Measurements from ENCODE around the gene OASL. TPM values are rescaled to one million over a fixed set of nuclear protein-coding genes. Genes with fewer than 3 reads are reported as not detected.

OASL gene
- total RNA-seq, 1 donor from 2014 or later, result not detected

DNA sequence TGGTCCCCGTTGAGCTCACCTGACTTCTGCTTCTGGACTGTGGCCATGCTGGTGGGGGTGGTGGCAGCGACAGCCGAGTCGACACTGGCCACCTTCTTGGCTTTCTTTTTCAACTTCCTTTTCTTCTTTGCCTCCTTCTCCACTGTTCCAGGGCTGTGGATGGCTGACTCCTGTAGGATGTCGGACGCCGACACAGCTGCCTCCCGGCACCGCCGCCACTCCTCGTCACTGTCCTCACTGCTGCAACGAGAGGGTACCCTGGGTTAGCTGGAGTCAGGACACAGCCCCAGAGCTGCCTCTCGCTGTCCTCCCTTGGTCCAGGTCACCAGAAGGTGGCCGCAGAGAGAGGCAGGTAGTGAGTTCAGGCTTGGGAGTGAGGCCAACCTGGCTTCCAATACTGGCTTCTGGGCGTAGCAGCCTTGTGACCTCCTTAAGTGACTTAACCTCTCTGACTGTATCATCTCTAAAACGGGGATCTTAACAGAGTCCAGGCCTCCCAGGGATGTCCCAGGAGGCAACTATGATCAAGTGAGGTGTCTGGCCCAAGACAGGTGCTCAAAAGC is 34.7 kb downstream of the OASL start:
- DNase-seq (ENCODE audit: low spot score), result no peak
- Mint-ChIP-seq H3K36me3 (ENCODE audit: low read depth, unreplicated experiment) (peaks cover 21% of the 10 kb centered on the region), H3K9me3 (ENCODE audit: unreplicated experiment) (no peaks in the 10 kb centered on the region), H3K27ac (ENCODE audit: unreplicated experiment) (no peak overlapping the region), H3K4me1 (ENCODE audit: unreplicated experiment) (no peaks in the 10 kb centered on the region), H3K4me3 (ENCODE audit: unreplicated experiment) (no peak overlapping the region), H3K27me3 (ENCODE audit: unreplicated experiment) (peaks cover 6% of the 10 kb centered on the region)
- TF ChIP-seq, protein P1, sequence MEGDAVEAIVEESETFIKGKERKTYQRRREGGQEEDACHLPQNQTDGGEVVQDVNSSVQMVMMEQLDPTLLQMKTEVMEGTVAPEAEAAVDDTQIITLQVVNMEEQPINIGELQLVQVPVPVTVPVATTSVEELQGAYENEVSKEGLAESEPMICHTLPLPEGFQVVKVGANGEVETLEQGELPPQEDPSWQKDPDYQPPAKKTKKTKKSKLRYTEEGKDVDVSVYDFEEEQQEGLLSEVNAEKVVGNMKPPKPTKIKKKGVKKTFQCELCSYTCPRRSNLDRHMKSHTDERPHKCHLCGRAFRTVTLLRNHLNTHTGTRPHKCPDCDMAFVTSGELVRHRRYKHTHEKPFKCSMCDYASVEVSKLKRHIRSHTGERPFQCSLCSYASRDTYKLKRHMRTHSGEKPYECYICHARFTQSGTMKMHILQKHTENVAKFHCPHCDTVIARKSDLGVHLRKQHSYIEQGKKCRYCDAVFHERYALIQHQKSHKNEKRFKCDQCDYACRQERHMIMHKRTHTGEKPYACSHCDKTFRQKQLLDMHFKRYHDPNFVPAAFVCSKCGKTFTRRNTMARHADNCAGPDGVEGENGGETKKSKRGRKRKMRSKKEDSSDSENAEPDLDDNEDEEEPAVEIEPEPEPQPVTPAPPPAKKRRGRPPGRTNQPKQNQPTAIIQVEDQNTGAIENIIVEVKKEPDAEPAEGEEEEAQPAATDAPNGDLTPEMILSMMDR (IDR thresholded peaks at IDR 0.05; ENCODE audit: unreplicated experiment), result no peak

DNA sequence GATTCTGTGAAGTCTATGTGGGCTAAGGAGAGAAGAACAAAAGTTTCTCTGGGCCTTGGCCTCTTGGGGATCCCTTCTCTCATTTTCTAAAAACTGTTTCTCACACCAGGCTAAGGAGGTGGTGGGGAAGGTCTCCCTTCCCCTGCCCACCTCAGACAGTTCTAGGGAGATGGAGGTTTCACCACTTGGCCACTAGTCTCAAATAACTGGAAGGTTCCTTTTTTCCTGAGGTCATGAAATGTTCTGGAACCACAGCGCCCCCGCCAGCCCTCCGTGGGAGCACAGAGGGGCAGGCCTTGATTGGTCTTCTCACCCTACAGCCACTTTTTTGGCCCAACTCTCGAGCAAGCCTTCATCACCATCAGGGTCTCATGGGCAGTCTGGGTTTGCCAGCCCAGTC is 35.4 kb downstream of the OASL start:
- no peak overlapping the region for H3K27ac Mint-ChIP-seq (ENCODE audit: unreplicated experiment)
- H3K9me3 Mint-ChIP-seq (ENCODE audit: unreplicated experiment), result no peaks in the 10 kb centered on the region
- H3K36me3 Mint-ChIP-seq (ENCODE audit: low read depth, unreplicated experiment), result peaks cover 21% of the 10 kb centered on the region
- H3K4me1 Mint-ChIP-seq (ENCODE audit: unreplicated experiment), result no peaks in the 10 kb centered on the region
- no peak for DNase-seq (ENCODE audit: low spot score)
- TF ChIP-seq, protein P1 (IDR thresholded peaks at IDR 0.05; ENCODE audit: unreplicated experiment), result no peak
- peaks cover 6% of the 10 kb centered on the region for H3K27me3 Mint-ChIP-seq (ENCODE audit: unreplicated experiment)
- H3K4me3 Mint-ChIP-seq (ENCODE audit: unreplicated experiment), result no peak overlapping the region

DNA sequence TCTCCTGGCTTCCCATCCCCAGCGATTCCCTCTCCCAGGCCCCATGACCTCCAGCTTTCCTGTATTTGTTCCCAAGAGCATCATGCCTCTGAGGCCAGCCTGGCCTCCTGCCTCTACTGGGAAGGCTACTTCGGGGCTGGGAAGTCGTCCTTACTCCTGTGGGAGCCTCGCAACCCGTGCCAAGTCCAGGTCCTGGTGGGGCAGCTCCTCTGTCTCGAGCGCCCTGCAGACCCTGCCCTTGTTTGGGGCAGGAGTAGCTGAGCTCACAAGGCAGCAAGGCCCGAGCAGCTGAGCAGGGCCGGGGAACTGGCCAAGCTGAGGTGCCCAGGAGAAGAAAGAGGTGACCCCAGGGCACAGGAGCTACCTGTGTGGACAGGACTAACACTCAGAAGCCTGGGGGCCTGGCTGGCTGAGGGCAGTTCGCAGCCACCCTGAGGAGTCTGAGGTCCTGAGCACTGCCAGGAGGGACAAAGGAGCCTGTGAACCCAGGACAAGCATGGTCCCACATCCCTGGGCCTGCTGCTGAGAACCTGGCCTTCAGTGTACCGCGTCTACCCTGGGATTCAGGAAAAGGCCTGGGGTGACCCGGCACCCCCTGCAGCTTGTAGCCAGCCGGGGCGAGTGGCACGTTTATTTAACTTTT is 37.1 kb downstream of the OASL start:
- H3K27ac Mint-ChIP-seq (ENCODE audit: unreplicated experiment), result peak overlapping the region; percentile 52
- H3K4me3 Mint-ChIP-seq (ENCODE audit: unreplicated experiment), result no peak overlapping the region
- H3K4me1 Mint-ChIP-seq (ENCODE audit: unreplicated experiment), result no peaks in the 10 kb centered on the region
- peaks cover 15% of the 10 kb centered on the region for H3K36me3 Mint-ChIP-seq (ENCODE audit: low read depth, unreplicated experiment)
- no peaks in the 10 kb centered on the region for H3K9me3 Mint-ChIP-seq (ENCODE audit: unreplicated experiment)
- TF ChIP-seq, protein P1 (IDR thresholded peaks at IDR 0.05; ENCODE audit: unreplicated experiment), result no peak
- peaks cover 10% of the 10 kb centered on the region for H3K27me3 Mint-ChIP-seq (ENCODE audit: unreplicated experiment)
- no peak for DNase-seq (ENCODE audit: low spot score)

DNA sequence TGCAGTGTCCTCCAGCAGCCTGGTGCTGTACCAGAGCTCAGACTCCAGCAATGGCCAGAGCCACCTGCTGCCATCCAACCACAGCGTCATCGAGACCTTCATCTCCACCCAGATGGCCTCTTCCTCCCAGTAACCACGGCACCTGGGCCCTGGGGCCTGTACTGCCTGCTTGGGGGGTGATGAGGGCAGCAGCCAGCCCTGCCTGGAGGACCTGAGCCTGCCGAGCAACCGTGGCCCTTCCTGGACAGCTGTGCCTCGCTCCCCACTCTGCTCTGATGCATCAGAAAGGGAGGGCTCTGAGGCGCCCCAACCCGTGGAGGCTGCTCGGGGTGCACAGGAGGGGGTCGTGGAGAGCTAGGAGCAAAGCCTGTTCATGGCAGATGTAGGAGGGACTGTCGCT is 38.0 kb downstream of the OASL start:
- no peak overlapping the region for H3K27ac Mint-ChIP-seq (ENCODE audit: unreplicated experiment)
- H3K27me3 Mint-ChIP-seq (ENCODE audit: unreplicated experiment), result peaks cover 11% of the 10 kb centered on the region
- H3K4me3 Mint-ChIP-seq (ENCODE audit: unreplicated experiment), result no peak overlapping the region
- no peak for DNase-seq (ENCODE audit: low spot score)
- no peaks in the 10 kb centered on the region for H3K4me1 Mint-ChIP-seq (ENCODE audit: unreplicated experiment)
- H3K36me3 Mint-ChIP-seq (ENCODE audit: low read depth, unreplicated experiment), result peaks cover 15% of the 10 kb centered on the region
- no peaks in the 10 kb centered on the region for H3K9me3 Mint-ChIP-seq (ENCODE audit: unreplicated experiment)
- TF ChIP-seq, protein P1 (IDR thresholded peaks at IDR 0.05; ENCODE audit: unreplicated experiment), result no peak

DNA sequence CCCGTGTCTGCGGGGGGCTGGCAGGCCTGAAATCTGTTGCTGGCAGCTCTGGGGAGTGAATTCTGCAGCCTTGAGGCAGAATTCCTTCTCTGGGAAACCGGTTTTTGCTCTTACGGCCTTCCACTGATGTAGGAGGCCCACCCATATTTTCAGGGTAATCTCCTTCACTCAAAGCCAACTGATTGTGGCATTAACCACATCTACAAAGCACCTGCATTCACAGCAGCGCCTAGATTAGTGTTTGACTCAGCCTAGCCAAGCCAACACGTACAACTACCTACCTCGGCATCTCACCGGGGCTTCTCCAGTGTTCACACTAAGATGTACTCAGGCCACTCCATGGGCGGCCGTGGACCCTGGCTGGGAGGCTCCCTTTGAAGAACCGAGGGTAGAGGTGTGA is 38.5 kb downstream of the OASL start:
- Mint-ChIP-seq H3K9me3 (ENCODE audit: unreplicated experiment) (no peaks in the 10 kb centered on the region), H3K27ac (ENCODE audit: unreplicated experiment) (no peak overlapping the region), H3K36me3 (ENCODE audit: low read depth, unreplicated experiment) (peaks cover 15% of the 10 kb centered on the region), H3K4me3 (ENCODE audit: unreplicated experiment) (no peak overlapping the region), H3K27me3 (ENCODE audit: unreplicated experiment) (peaks cover 11% of the 10 kb centered on the region), H3K4me1 (ENCODE audit: unreplicated experiment) (no peaks in the 10 kb centered on the region)
- DNase-seq (ENCODE audit: low spot score), result no peak
- TF ChIP-seq, protein P1 (IDR thresholded peaks at IDR 0.05; ENCODE audit: unreplicated experiment), result no peak

Measured in endothelial cell (in vitro differentiated cells).